ENCODE results near the gene SYNE1.
"Not testable (repeated sequence)": the region's sequence is repeated elsewhere in the genome, so short reads cannot be mapped to it uniquely, and the experiment has no call there.

Gene SYNE1

GRCh38 chr6:152143359-152143758, 493.8 kb downstream of the SYNE1 start:
- Histone ChIP-seq H3K36me3 (ENCODE audit: control insufficient read depth in 2 of 2, insufficient read depth in 2 of 2, low read length in 2 of 2) (peaks cover 54 to 60% of the 10 kb centered on the region in 2 donors), H3K4me1 (ENCODE audit: control insufficient read depth, insufficient read depth, low read length) (peaks cover 3% of the 10 kb centered on the region), H3K27ac (ENCODE audit: low read length) (no peak overlapping the region), H3K27me3 (ENCODE audit: control insufficient read depth in 1 of 2, insufficient read depth in 2 of 2, low read length in 2 of 2) (no peaks in the 10 kb centered on the region), H3K4me3 (ENCODE audit: low read length in 2 of 2) (no peak overlapping the region), H3K9me3 (ENCODE audit: control insufficient read depth in 2 of 2, low read length in 2 of 2) (no peaks in the 10 kb centered on the region), H3K9ac (ENCODE audit: low read length in 2 of 2) (no peak overlapping the region)

- H3K27ac ChIP-seq (ENCODE audit: low read length), result no peak overlapping the region
- no peak overlapping the region for H3K9ac ChIP-seq (ENCODE audit: low read length in 2 of 2)
- H3K4me3 ChIP-seq (ENCODE audit: low read length in 2 of 2), result no peak overlapping the region
- H3K4me1 ChIP-seq (ENCODE audit: control insufficient read depth, insufficient read depth, low read length), result peaks cover 3% of the 10 kb centered on the region
- no peaks in the 10 kb centered on the region for H3K9me3 ChIP-seq (ENCODE audit: control insufficient read depth in 2 of 2, low read length in 2 of 2)
- peaks cover 50 to 56% of the 10 kb centered on the region in 2 donors for H3K36me3 ChIP-seq (ENCODE audit: control insufficient read depth in 2 of 2, insufficient read depth in 2 of 2, low read length in 2 of 2)
- H3K27me3 ChIP-seq (ENCODE audit: control insufficient read depth in 1 of 2, insufficient read depth in 2 of 2, low read length in 2 of 2), result no peaks in the 10 kb centered on the region
Observed at GRCh38 chr6:152142105-152142504, 495.1 kb downstream of the SYNE1 start.

GRCh38 chr6:152138344-152138743, 498.8 kb downstream of the SYNE1 start:
- not testable (repeated sequence) for H3K4me1 ChIP-seq (ENCODE audit: control insufficient read depth, insufficient read depth, low read length); H3K9ac ChIP-seq (ENCODE audit: low read length in 2 of 2); H3K27ac ChIP-seq (ENCODE audit: low read length); H3K27me3 ChIP-seq (ENCODE audit: control insufficient read depth in 1 of 2, insufficient read depth in 2 of 2, low read length in 2 of 2); H3K4me3 ChIP-seq (ENCODE audit: low read length in 2 of 2); H3K9me3 ChIP-seq (ENCODE audit: control insufficient read depth in 2 of 2, low read length in 2 of 2)
- H3K36me3 ChIP-seq (ENCODE audit: control insufficient read depth in 2 of 2, insufficient read depth in 2 of 2, low read length in 2 of 2), result peaks cover 59 to 62% of the 10 kb centered on the region in 2 donors

GRCh38 chr6:152136449-152136825, 500.7 kb downstream of the SYNE1 start:
- no peaks in the 10 kb centered on the region for H3K4me1 ChIP-seq (ENCODE audit: control insufficient read depth, insufficient read depth, low read length)
- H3K4me3 ChIP-seq (ENCODE audit: low read length in 2 of 2), result no peak overlapping the region
- no peaks in the 10 kb centered on the region for H3K27me3 ChIP-seq (ENCODE audit: control insufficient read depth in 1 of 2, insufficient read depth in 2 of 2, low read length in 2 of 2)
- H3K36me3 ChIP-seq (ENCODE audit: control insufficient read depth in 2 of 2, insufficient read depth in 2 of 2, low read length in 2 of 2), result peaks cover 69 to 70% of the 10 kb centered on the region in 2 donors
- H3K27ac ChIP-seq (ENCODE audit: low read length), result no peak overlapping the region
- no peaks in the 10 kb centered on the region for H3K9me3 ChIP-seq (ENCODE audit: control insufficient read depth in 2 of 2, low read length in 2 of 2)
- no peak overlapping the region for H3K9ac ChIP-seq (ENCODE audit: low read length in 2 of 2)

GRCh38 chr6:152135755-152136448, 501.3 kb downstream of the SYNE1 start:
- H3K36me3 ChIP-seq (ENCODE audit: control insufficient read depth in 2 of 2, insufficient read depth in 2 of 2, low read length in 2 of 2), result peaks cover 66 to 67% of the 10 kb centered on the region in 2 donors
- H3K9ac ChIP-seq (ENCODE audit: low read length in 2 of 2), result no peak overlapping the region
- no peak overlapping the region for H3K27ac ChIP-seq (ENCODE audit: low read length)
- no peaks in the 10 kb centered on the region for H3K27me3 ChIP-seq (ENCODE audit: control insufficient read depth in 1 of 2, insufficient read depth in 2 of 2, low read length in 2 of 2)
- no peaks in the 10 kb centered on the region for H3K4me1 ChIP-seq (ENCODE audit: control insufficient read depth, insufficient read depth, low read length)
- H3K4me3 ChIP-seq (ENCODE audit: low read length in 2 of 2), result no peak overlapping the region
- no peaks in the 10 kb centered on the region for H3K9me3 ChIP-seq (ENCODE audit: control insufficient read depth in 2 of 2, low read length in 2 of 2)

GRCh38 chr6:152130441-152130840, 506.7 kb downstream of the SYNE1 start:
- H3K9me3 ChIP-seq (ENCODE audit: control insufficient read depth in 2 of 2, low read length in 2 of 2), result no peaks in the 10 kb centered on the region
- H3K27ac ChIP-seq (ENCODE audit: low read length), result peak overlapping the region; percentile 65
- H3K4me3 ChIP-seq (ENCODE audit: low read length in 2 of 2), result peak overlapping the region in 1 of 2 donors; percentile 57
- peaks cover 57 to 63% of the 10 kb centered on the region in 2 donors for H3K36me3 ChIP-seq (ENCODE audit: control insufficient read depth in 2 of 2, insufficient read depth in 2 of 2, low read length in 2 of 2)
- H3K4me1 ChIP-seq (ENCODE audit: control insufficient read depth, insufficient read depth, low read length), result peaks cover 5% of the 10 kb centered on the region
- no peak overlapping the region for H3K9ac ChIP-seq (ENCODE audit: low read length in 2 of 2)
- H3K27me3 ChIP-seq (ENCODE audit: control insufficient read depth in 1 of 2, insufficient read depth in 2 of 2, low read length in 2 of 2), result no peaks in the 10 kb centered on the region

- Histone ChIP-seq H3K4me3 (ENCODE audit: low read length in 2 of 2) (peak overlapping the region in 1 of 2 donors; percentile 57), H3K4me1 (ENCODE audit: control insufficient read depth, insufficient read depth, low read length) (peaks cover 5% of the 10 kb centered on the region), H3K27ac (ENCODE audit: low read length) (peak overlapping the region; percentile 65), H3K9me3 (ENCODE audit: control insufficient read depth in 2 of 2, low read length in 2 of 2) (no peaks in the 10 kb centered on the region), H3K27me3 (ENCODE audit: control insufficient read depth in 1 of 2, insufficient read depth in 2 of 2, low read length in 2 of 2) (no peaks in the 10 kb centered on the region), H3K36me3 (ENCODE audit: control insufficient read depth in 2 of 2, insufficient read depth in 2 of 2, low read length in 2 of 2) (peaks cover 49 to 58% of the 10 kb centered on the region in 2 donors), H3K9ac (ENCODE audit: low read length in 2 of 2) (no peak overlapping the region)
Observed at GRCh38 chr6:152129691-152130151, 507.4 kb downstream of the SYNE1 start.

GRCh38 chr6:152127432-152128165, 509.6 kb downstream of the SYNE1 start:
- no peaks in the 10 kb centered on the region for H3K9me3 ChIP-seq (ENCODE audit: control insufficient read depth in 2 of 2, low read length in 2 of 2)
- H3K9ac ChIP-seq (ENCODE audit: low read length in 2 of 2), result no peak overlapping the region
- no peaks in the 10 kb centered on the region for H3K27me3 ChIP-seq (ENCODE audit: control insufficient read depth in 1 of 2, insufficient read depth in 2 of 2, low read length in 2 of 2)
- peaks cover 5% of the 10 kb centered on the region for H3K4me1 ChIP-seq (ENCODE audit: control insufficient read depth, insufficient read depth, low read length)
- no peak overlapping the region for H3K27ac ChIP-seq (ENCODE audit: low read length)
- H3K36me3 ChIP-seq (ENCODE audit: control insufficient read depth in 2 of 2, insufficient read depth in 2 of 2, low read length in 2 of 2), result peaks cover 45 to 46% of the 10 kb centered on the region in 2 donors
- no peak overlapping the region for H3K4me3 ChIP-seq (ENCODE audit: low read length in 2 of 2)

- H3K27me3 ChIP-seq (ENCODE audit: control insufficient read depth in 1 of 2, insufficient read depth in 2 of 2, low read length in 2 of 2), result no peaks in the 10 kb centered on the region
- no peak overlapping the region for H3K27ac ChIP-seq (ENCODE audit: low read length)
- H3K9me3 ChIP-seq (ENCODE audit: control insufficient read depth in 2 of 2, low read length in 2 of 2), result no peaks in the 10 kb centered on the region
- H3K9ac ChIP-seq (ENCODE audit: low read length in 2 of 2), result no peak overlapping the region
- peaks cover 43 to 45% of the 10 kb centered on the region in 2 donors for H3K36me3 ChIP-seq (ENCODE audit: control insufficient read depth in 2 of 2, insufficient read depth in 2 of 2, low read length in 2 of 2)
- H3K4me1 ChIP-seq (ENCODE audit: control insufficient read depth, insufficient read depth, low read length), result peaks cover 3% of the 10 kb centered on the region
- H3K4me3 ChIP-seq (ENCODE audit: low read length in 2 of 2), result no peak overlapping the region
Observed at GRCh38 chr6:152124429-152125074, 512.6 kb downstream of the SYNE1 start.

- H3K27ac ChIP-seq (ENCODE audit: low read length), result no peak overlapping the region
- H3K9me3 ChIP-seq (ENCODE audit: control insufficient read depth in 2 of 2, low read length in 2 of 2), result no peaks in the 10 kb centered on the region
- peaks cover 35 to 38% of the 10 kb centered on the region in 2 donors for H3K36me3 ChIP-seq (ENCODE audit: control insufficient read depth in 2 of 2, insufficient read depth in 2 of 2, low read length in 2 of 2)
- H3K4me1 ChIP-seq (ENCODE audit: control insufficient read depth, insufficient read depth, low read length), result peaks cover 2% of the 10 kb centered on the region
- no peak overlapping the region for H3K9ac ChIP-seq (ENCODE audit: low read length in 2 of 2)
- H3K27me3 ChIP-seq (ENCODE audit: control insufficient read depth in 1 of 2, insufficient read depth in 2 of 2, low read length in 2 of 2), result no peaks in the 10 kb centered on the region
- no peak overlapping the region for H3K4me3 ChIP-seq (ENCODE audit: low read length in 2 of 2)
Observed at GRCh38 chr6:152123076-152123475, 514.1 kb downstream of the SYNE1 start.

All from stomach smooth muscle (tissue), 2 donors.